ENCODE results near the gene COL23A1. TPM values are rescaled to one million over a fixed set of nuclear protein-coding genes. Genes with fewer than 3 reads are reported as not detected.
"Not testable (repeated sequence)": the region's sequence is repeated elsewhere in the genome, so short reads cannot be mapped to it uniquely, and the experiment has no call there.

Gene COL23A1
- total and polyA plus RNA-seq, 4 donors, result 0.36 to 1.5 (median 1.1) TPM; not detected in 1

- Histone ChIP-seq H3K36me3 (ENCODE audit: control insufficient read depth in 1 of 2, insufficient read depth in 2 of 2, low read length in 1 of 2) (no peaks in the 10 kb centered on the region), H3K27me3 (ENCODE audit: control insufficient read depth in 1 of 2, insufficient read depth in 2 of 2, low read length in 1 of 2) (no peaks in the 10 kb centered on the region), H3K27ac (ENCODE audit: low read depth in 1 of 2, low read length in 2 of 2) (no peak overlapping the region), H3K4me1 (ENCODE audit: control insufficient read depth in 1 of 2, insufficient read depth in 2 of 2, low read length in 2 of 2) (no peaks in the 10 kb centered on the region), H3K9me3 (ENCODE audit: control insufficient read depth, low read length) (no peaks in the 10 kb centered on the region), H3K4me3 (ENCODE audit: low read length in 2 of 2) (no peak overlapping the region)
- no peak for ATAC-seq (ENCODE audit: low FRiP score)
- no peak for DNase-seq
- WGBS, 2 donors, result 81 to 85% methylated on average over 15 of the region's 15 CpGs
- intact Hi-C loops (cut with DNase I), result no loop called here
Observed at GRCh38 chr5:178246624-178247279, 343.4 kb downstream of the COL23A1 start.

GRCh38 chr5:178245389-178245788, 344.8 kb downstream of the COL23A1 start:
- WGBS, 2 donors, result 84 to 88% methylated on average over 2 of the region's 2 CpGs
- Histone ChIP-seq H3K4me1 (ENCODE audit: control insufficient read depth in 1 of 2, insufficient read depth in 2 of 2, low read length in 2 of 2) (no peaks in the 10 kb centered on the region), H3K9me3 (ENCODE audit: control insufficient read depth, low read length) (no peaks in the 10 kb centered on the region), H3K27ac (ENCODE audit: low read depth in 1 of 2, low read length in 2 of 2) (no peak overlapping the region), H3K27me3 (ENCODE audit: control insufficient read depth in 1 of 2, insufficient read depth in 2 of 2, low read length in 1 of 2) (no peaks in the 10 kb centered on the region), H3K4me3 (ENCODE audit: low read length in 2 of 2) (no peak overlapping the region), H3K36me3 (ENCODE audit: control insufficient read depth in 1 of 2, insufficient read depth in 2 of 2, low read length in 1 of 2) (no peaks in the 10 kb centered on the region)
- DNase-seq (no peak), ATAC-seq (ENCODE audit: low FRiP score) (no peak)
- intact Hi-C loops (cut with DNase I), result no loop called here

GRCh38 chr5:178244576-178244975, 345.6 kb downstream of the COL23A1 start:
- 75 to 84% methylated on average over 2 of the region's 2 CpGs for WGBS, 2 donors
- DNase-seq (no peak), ATAC-seq (ENCODE audit: low FRiP score) (no peak)
- no peaks in the 10 kb centered on the region for H3K4me1 ChIP-seq (ENCODE audit: control insufficient read depth in 1 of 2, insufficient read depth in 2 of 2, low read length in 2 of 2)
- intact Hi-C loops (cut with DNase I), result no loop called here
- no peak overlapping the region for H3K27ac ChIP-seq (ENCODE audit: low read depth in 1 of 2, low read length in 2 of 2)
- no peaks in the 10 kb centered on the region for H3K27me3 ChIP-seq (ENCODE audit: control insufficient read depth in 1 of 2, insufficient read depth in 2 of 2, low read length in 1 of 2)
- H3K9me3 ChIP-seq (ENCODE audit: control insufficient read depth, low read length), result no peaks in the 10 kb centered on the region
- no peak overlapping the region for H3K4me3 ChIP-seq (ENCODE audit: low read length in 2 of 2)
- no peaks in the 10 kb centered on the region for H3K36me3 ChIP-seq (ENCODE audit: control insufficient read depth in 1 of 2, insufficient read depth in 2 of 2, low read length in 1 of 2)

- Histone ChIP-seq H3K27me3 (ENCODE audit: control insufficient read depth in 1 of 2, insufficient read depth in 2 of 2, low read length in 1 of 2) (no peaks in the 10 kb centered on the region), H3K36me3 (ENCODE audit: control insufficient read depth in 1 of 2, insufficient read depth in 2 of 2, low read length in 1 of 2) (no peaks in the 10 kb centered on the region), H3K4me3 (ENCODE audit: low read length in 2 of 2) (no peak overlapping the region), H3K9me3 (ENCODE audit: control insufficient read depth, low read length) (no peaks in the 10 kb centered on the region), H3K4me1 (ENCODE audit: control insufficient read depth in 1 of 2, insufficient read depth in 2 of 2, low read length in 2 of 2) (no peaks in the 10 kb centered on the region), H3K27ac (ENCODE audit: low read depth in 1 of 2, low read length in 2 of 2) (no peak overlapping the region)
- intact Hi-C loops (cut with DNase I), result no loop called here
- ATAC-seq (ENCODE audit: low FRiP score), result no peak
- 74 to 78% methylated on average over 10 of the region's 10 CpGs for WGBS, 2 donors
- no peak for DNase-seq
Observed at GRCh38 chr5:178242416-178242815, 347.8 kb downstream of the COL23A1 start.

GRCh38 chr5:178241688-178242231, 348.4 kb downstream of the COL23A1 start:
- H3K27ac ChIP-seq (ENCODE audit: low read depth in 1 of 2, low read length in 2 of 2), result no peak overlapping the region
- no peaks in the 10 kb centered on the region for H3K36me3 ChIP-seq (ENCODE audit: control insufficient read depth in 1 of 2, insufficient read depth in 2 of 2, low read length in 1 of 2)
- H3K27me3 ChIP-seq (ENCODE audit: control insufficient read depth in 1 of 2, insufficient read depth in 2 of 2, low read length in 1 of 2), result no peaks in the 10 kb centered on the region
- 84 to 86% methylated on average over 14 to 15 of the region's 15 CpGs for WGBS, 2 donors
- no peak overlapping the region for H3K4me3 ChIP-seq (ENCODE audit: low read length in 2 of 2)
- no peak for ATAC-seq (ENCODE audit: low FRiP score)
- no peaks in the 10 kb centered on the region for H3K4me1 ChIP-seq (ENCODE audit: control insufficient read depth in 1 of 2, insufficient read depth in 2 of 2, low read length in 2 of 2)
- H3K9me3 ChIP-seq (ENCODE audit: control insufficient read depth, low read length), result no peaks in the 10 kb centered on the region
- intact Hi-C loops (cut with DNase I), result no loop called here
- no peak for DNase-seq

- Histone ChIP-seq H3K4me3 (ENCODE audit: low read length in 2 of 2) (no peak overlapping the region), H3K27ac (ENCODE audit: low read depth in 1 of 2, low read length in 2 of 2) (no peak overlapping the region)
- 72 to 73% methylated on average over 8 of the region's 8 CpGs for WGBS, 2 donors
Observed at GRCh38 chr5:178241231-178241663, 348.9 kb downstream of the COL23A1 start.

GRCh38 chr5:178240766-178241165, 349.4 kb downstream of the COL23A1 start:
- Histone ChIP-seq H3K36me3 (ENCODE audit: control insufficient read depth in 1 of 2, insufficient read depth in 2 of 2, low read length in 1 of 2) (no peaks in the 10 kb centered on the region), H3K9me3 (ENCODE audit: control insufficient read depth, low read length) (no peaks in the 10 kb centered on the region), H3K27ac (ENCODE audit: low read depth in 1 of 2, low read length in 2 of 2) (no peak overlapping the region), H3K4me3 (ENCODE audit: low read length in 2 of 2) (no peak overlapping the region), H3K27me3 (ENCODE audit: control insufficient read depth in 1 of 2, insufficient read depth in 2 of 2, low read length in 1 of 2) (no peaks in the 10 kb centered on the region), H3K4me1 (ENCODE audit: control insufficient read depth in 1 of 2, insufficient read depth in 2 of 2, low read length in 2 of 2) (no peaks in the 10 kb centered on the region)
- DNase-seq (no peak), ATAC-seq (ENCODE audit: low FRiP score) (no peak)
- 90 to 91% methylated on average over 9 of the region's 9 CpGs for WGBS, 2 donors
- intact Hi-C loops (cut with DNase I), result no loop called here

More at GRCh38 chr5:178241231-178241663, 348.9 kb downstream of the COL23A1 start:
- Histone ChIP-seq H3K9me3 (ENCODE audit: control insufficient read depth, low read length) (no peaks in the 10 kb centered on the region), H3K36me3 (ENCODE audit: control insufficient read depth in 1 of 2, insufficient read depth in 2 of 2, low read length in 1 of 2) (no peaks in the 10 kb centered on the region), H3K27me3 (ENCODE audit: control insufficient read depth in 1 of 2, insufficient read depth in 2 of 2, low read length in 1 of 2) (no peaks in the 10 kb centered on the region), H3K4me1 (ENCODE audit: control insufficient read depth in 1 of 2, insufficient read depth in 2 of 2, low read length in 2 of 2) (no peaks in the 10 kb centered on the region)
- intact Hi-C loops (cut with DNase I), result no loop called here
- peak; percentile 19 for ATAC-seq (ENCODE audit: low FRiP score)
- peak in 1 of 2 donors; percentile 79 for DNase-seq

- WGBS, 2 donors, result 92 to 94% methylated on average over 15 to 19 of the region's 19 CpGs
- intact Hi-C loops (cut with DNase I), result no loop called here
Observed at GRCh38 chr5:178240341-178240741, 349.9 kb downstream of the COL23A1 start.

GRCh38 chr5:178239626-178240301, 350.4 kb downstream of the COL23A1 start:
- intact Hi-C loops (cut with DNase I); H3K9me3 ChIP-seq (ENCODE audit: control insufficient read depth, low read length); H3K27me3 ChIP-seq (ENCODE audit: control insufficient read depth in 1 of 2, insufficient read depth in 2 of 2, low read length in 1 of 2); ATAC-seq (ENCODE audit: low FRiP score); H3K4me3 ChIP-seq (ENCODE audit: low read length in 2 of 2); H3K4me1 ChIP-seq (ENCODE audit: control insufficient read depth in 1 of 2, insufficient read depth in 2 of 2, low read length in 2 of 2); H3K36me3 ChIP-seq (ENCODE audit: control insufficient read depth in 1 of 2, insufficient read depth in 2 of 2, low read length in 1 of 2); H3K27ac ChIP-seq (ENCODE audit: low read depth in 1 of 2, low read length in 2 of 2): not testable (repeated sequence)
- WGBS, 2 donors, result 78 to 85% methylated on average over 12 to 16 of the region's 16 CpGs
- peak in 1 of 2 donors; percentile 45 for DNase-seq

More at GRCh38 chr5:178240341-178240741, 349.9 kb downstream of the COL23A1 start:
- no peaks in the 10 kb centered on the region for H3K4me1 ChIP-seq (ENCODE audit: control insufficient read depth in 1 of 2, insufficient read depth in 2 of 2, low read length in 2 of 2)
- no peak overlapping the region for H3K4me3 ChIP-seq (ENCODE audit: low read length in 2 of 2)
- ATAC-seq (ENCODE audit: low FRiP score) (no peak), DNase-seq (peak in 1 of 2 donors; percentile 42)
- H3K36me3 ChIP-seq (ENCODE audit: control insufficient read depth in 1 of 2, insufficient read depth in 2 of 2, low read length in 1 of 2), result no peaks in the 10 kb centered on the region
- no peaks in the 10 kb centered on the region for H3K27me3 ChIP-seq (ENCODE audit: control insufficient read depth in 1 of 2, insufficient read depth in 2 of 2, low read length in 1 of 2)
- H3K27ac ChIP-seq (ENCODE audit: low read depth in 1 of 2, low read length in 2 of 2), result no peak overlapping the region
- H3K9me3 ChIP-seq (ENCODE audit: control insufficient read depth, low read length), result no peaks in the 10 kb centered on the region
